Progenitor cell of endocrine pancreas (in vitro differentiated cells): ENCODE data around the gene CELF6. TPM values are rescaled to one million over a fixed set of nuclear protein-coding genes. Genes with fewer than 3 reads are reported as not detected.

Experiments
- DNase-seq: peaks from one replicate; pipeline ENCODE4 v3.0.0; 2021; ENCODE audit warnings: low spot score; ENCODE audit not compliant: unreplicated experiment
- H3K27ac Mint-ChIP-seq: 2 replicates; pipeline ENCODE4 v1.8.0; 2021; ENCODE audit warnings: mild to moderate bottlenecking, moderate library complexity, mixed read lengths
- H3K27me3 Mint-ChIP-seq: 2 replicates; pipeline ENCODE4 v1.8.0; 2021; ENCODE audit warnings: mixed read lengths
- H3K36me3 Mint-ChIP-seq: 2 replicates; pipeline ENCODE4 v1.8.0; 2022; ENCODE audit warnings: mixed read lengths; ENCODE audit not compliant: insufficient read depth
- H3K4me1 Mint-ChIP-seq: 2 replicates; pipeline ENCODE4 v1.8.0; 2021; ENCODE audit warnings: low read depth, mixed read lengths
- H3K4me3 Mint-ChIP-seq: 2 replicates; pipeline ENCODE4 v1.8.0; 2021; ENCODE audit warnings: low read depth, mild to moderate bottlenecking, moderate library complexity, mixed read lengths
- H3K9me3 Mint-ChIP-seq: 2 replicates; pipeline ENCODE4 v1.8.0; 2021; ENCODE audit warnings: low read depth, mixed read lengths
- CTCF ChIP-seq: fragments of 200-600 bp; sonication (generic); IDR thresholded peaks from one replicate; pipeline ENCODE4 v1.5.0; 2021; ENCODE audit warnings: antibody characterized with exemption, mild to moderate bottlenecking; ENCODE audit not compliant: unreplicated experiment
- total RNA-seq: library from RNA; stranded (reverse); gene quantifications from 2 replicates; pipeline ENCODE4 v1.2.1, GENCODE V29; 2021

Gene CELF6
- total RNA-seq, 1 donor from 2014 or later = 1.4 TPM

- Mint-ChIP-seq H3K27me3 (peaks cover 24% of the 10 kb centered on the region), H3K9me3 (no peaks in the 10 kb centered on the region), H3K4me3 (no peak overlapping the region), H3K27ac (no peak overlapping the region), H3K4me1 (no peaks in the 10 kb centered on the region), H3K36me3 (no peaks in the 10 kb centered on the region)
- TF ChIP-seq CTCF = no peak
- no peak for DNase-seq
Observed at GRCh38 chr15:72302955-72303354, 17.0 kb downstream of the CELF6 start.

- H3K27me3 Mint-ChIP-seq = peaks cover 18% of the 10 kb centered on the region
- H3K27ac Mint-ChIP-seq = no peak overlapping the region
- TF ChIP-seq CTCF = no peak
- DNase-seq = no peak
- no peak overlapping the region for H3K4me3 Mint-ChIP-seq
- H3K36me3 Mint-ChIP-seq = no peaks in the 10 kb centered on the region
- H3K4me1 Mint-ChIP-seq = no peaks in the 10 kb centered on the region
- H3K9me3 Mint-ChIP-seq = no peaks in the 10 kb centered on the region
Observed at GRCh38 chr15:72289597-72290325, 30.2 kb downstream of the CELF6 start.

DNA sequence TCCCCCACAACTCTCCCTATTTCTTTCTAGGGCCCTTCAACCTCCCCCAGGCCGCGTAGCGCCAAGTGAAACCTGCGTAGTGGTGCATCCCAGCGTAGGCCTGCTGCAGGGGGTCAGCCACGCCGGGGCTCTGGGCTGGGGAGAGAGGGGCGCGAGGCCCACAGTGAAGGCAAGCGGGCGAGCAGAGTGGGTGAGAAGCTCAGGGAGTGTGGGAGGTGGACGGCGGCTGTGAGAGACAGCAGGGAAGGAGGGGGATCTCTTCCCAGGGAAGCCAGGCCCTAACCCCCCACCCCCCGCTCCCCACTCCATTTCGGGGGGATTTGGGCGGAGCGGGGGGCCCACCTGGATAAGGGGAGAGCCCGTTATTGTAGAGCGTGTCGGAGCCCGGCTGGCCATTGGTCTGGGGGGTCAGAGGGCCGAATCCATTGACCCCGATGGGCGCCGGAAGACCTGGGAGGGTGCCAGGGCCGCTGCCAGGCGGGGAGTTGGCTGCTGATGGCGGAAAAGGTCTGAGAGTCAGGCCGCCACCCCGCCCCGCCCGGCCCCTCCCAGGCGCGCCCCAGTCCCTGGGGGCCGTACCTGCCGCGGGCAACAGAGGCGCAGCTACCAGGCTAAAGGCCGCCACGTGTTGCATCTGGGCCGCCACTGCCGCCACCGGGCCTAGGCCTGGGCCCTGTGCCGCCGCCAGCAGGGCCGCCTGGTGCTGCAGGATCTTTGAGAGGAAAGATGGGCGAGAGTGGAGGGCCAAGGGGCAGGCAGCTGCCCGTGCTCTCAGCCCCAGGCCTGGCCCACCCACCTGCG is 31.0 kb downstream of the CELF6 start:
- H3K36me3 Mint-ChIP-seq = no peaks in the 10 kb centered on the region
- no peaks in the 10 kb centered on the region for H3K4me1 Mint-ChIP-seq
- peaks cover 14% of the 10 kb centered on the region for H3K27me3 Mint-ChIP-seq
- no peak for TF ChIP-seq CTCF
- no peaks in the 10 kb centered on the region for H3K9me3 Mint-ChIP-seq
- H3K4me3 Mint-ChIP-seq = no peak overlapping the region
- no peak overlapping the region for H3K27ac Mint-ChIP-seq
- DNase-seq = no peak

DNA sequence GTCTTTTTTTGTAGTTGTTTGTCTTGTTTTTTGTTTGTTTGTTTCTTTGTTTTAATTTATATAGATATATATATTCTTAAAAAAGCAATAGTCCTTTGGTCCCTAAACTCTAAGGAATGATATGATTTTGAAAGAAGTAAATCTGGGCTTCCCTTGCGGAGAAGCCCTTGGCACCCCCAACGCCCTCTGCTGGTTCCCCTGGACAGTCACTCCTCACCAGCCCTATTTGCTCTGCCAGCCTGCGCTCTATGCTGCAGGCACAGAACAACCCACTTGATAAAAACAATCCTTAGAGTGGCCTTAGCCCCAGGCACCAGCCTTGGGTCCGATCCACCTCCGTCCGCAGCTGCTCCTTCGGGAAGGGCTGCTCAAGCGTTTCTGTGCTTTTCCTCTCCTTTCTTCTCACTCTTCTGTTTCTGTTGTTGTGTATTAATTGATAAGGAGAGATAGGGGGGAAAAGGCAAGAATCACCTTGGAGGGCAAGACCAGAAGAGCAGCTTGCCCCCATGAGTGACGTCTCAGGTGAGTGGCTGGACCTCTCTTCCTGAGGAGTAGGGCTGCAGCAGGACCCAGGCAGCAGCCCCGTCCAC is 33.9 kb downstream of the CELF6 start:
- DNase-seq = no peak
- H3K4me1 Mint-ChIP-seq = no peaks in the 10 kb centered on the region

More for the DNA sequence above, 33.9 kb downstream of the CELF6 start:
- peaks cover under 1% of the 10 kb centered on the region for H3K27me3 Mint-ChIP-seq
- no peaks in the 10 kb centered on the region for H3K9me3 Mint-ChIP-seq
- H3K27ac Mint-ChIP-seq = no peak overlapping the region
- no peaks in the 10 kb centered on the region for H3K36me3 Mint-ChIP-seq
- H3K4me3 Mint-ChIP-seq = no peak overlapping the region
- TF ChIP-seq CTCF = peak; percentile 68
